ENCODE data around the gene AQP12B.

- TF ChIP-seq PATZ1 (CRISPR knock-in tag; IDR thresholded peaks at IDR 0.05; ENCODE audit: borderline replicate concordance), result no peak
- no peak for TF ChIP-seq BACH2 (CRISPR knock-in tag; IDR thresholded peaks at IDR 0.05; ENCODE audit: borderline replicate concordance)
- TF ChIP-seq CSRNP3 (CRISPR knock-in tag; IDR thresholded peaks at IDR 0.05), result no peak
- no peak for TF ChIP-seq CREB5 (CRISPR knock-in tag; IDR thresholded peaks at IDR 0.05; ENCODE audit: low read depth)
- no peak for TF ChIP-seq TSHZ2 (CRISPR knock-in tag; IDR thresholded peaks at IDR 0.05)
- TF ChIP-seq ARNTL (CRISPR knock-in tag; IDR thresholded peaks at IDR 0.05; ENCODE audit: borderline replicate concordance, low read depth), result no peak
- no peak for TF ChIP-seq ESRRG (CRISPR knock-in tag; IDR thresholded peaks at IDR 0.05)
- no peak for TF ChIP-seq CSDC2 (CRISPR knock-in tag; IDR thresholded peaks at IDR 0.05)
- no peak for TF ChIP-seq ZC3H10 (CRISPR knock-in tag; IDR thresholded peaks at IDR 0.05)
- no peak for TF ChIP-seq OSR1 (CRISPR knock-in tag; IDR thresholded peaks at IDR 0.05)
- no peak for TF ChIP-seq SNAI2 (CRISPR knock-in tag; IDR thresholded peaks at IDR 0.05)
- no peak for TF ChIP-seq RARB (CRISPR knock-in tag; IDR thresholded peaks at IDR 0.05)
- TF ChIP-seq GLIS3 (CRISPR knock-in tag; IDR thresholded peaks at IDR 0.05), result no peak
These were observed 35.1 kb downstream of the AQP12B start for GRCh38 chr2:240647503-240648154.

Data from SK-N-SH treated with all-trans-retinoic acid at 6 μM for 48 hours (cell line).